Measurements from ENCODE around the gene PLD4.
"Not testable (repeated sequence)": the region's sequence is repeated elsewhere in the genome, so short reads cannot be mapped to it uniquely, and the experiment has no call there.

PLD4 gene

DNA sequence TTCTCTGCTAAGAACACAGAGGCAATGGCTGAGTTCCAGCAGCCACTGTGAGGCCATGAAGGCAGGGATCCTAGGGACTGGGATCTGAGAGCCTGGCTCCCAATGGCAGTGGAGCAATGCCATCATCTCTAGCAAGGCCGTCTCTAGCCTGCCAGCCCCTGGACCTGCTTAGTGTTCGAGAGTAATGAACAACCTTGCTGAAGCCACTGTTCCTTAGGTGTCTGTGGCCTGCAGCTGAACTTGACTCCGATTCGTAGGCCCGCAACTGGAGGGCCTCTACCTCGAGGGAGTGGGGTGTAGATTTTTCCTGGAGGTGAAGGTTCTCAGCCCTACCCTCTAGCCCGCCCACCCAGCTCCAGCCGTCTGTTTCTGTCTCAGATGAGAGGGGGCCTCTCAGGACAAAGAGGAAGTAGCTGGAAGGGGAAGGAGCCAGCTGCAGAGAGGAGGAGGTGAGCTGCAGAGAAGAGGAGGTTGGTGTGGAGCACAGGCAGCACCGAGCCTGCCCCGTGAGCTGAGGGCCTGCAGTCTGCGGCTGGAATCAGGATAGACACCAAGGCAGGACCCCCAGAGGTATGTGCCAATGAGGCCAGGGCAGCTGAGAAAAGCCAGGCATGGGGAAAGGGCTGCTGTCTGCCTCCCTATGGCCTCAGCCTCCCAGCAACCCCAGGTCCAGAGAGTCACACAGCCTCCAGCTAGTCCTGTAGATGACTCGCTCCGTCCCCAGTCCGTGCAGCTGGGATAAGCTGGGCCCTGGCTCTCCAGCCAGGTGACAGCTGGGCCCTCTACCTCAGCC is at the start of gene PLD4:
Gene PLD4, plus strand, starts transcription at position 459 of the 793 bp plus-strand sequence. CDS start 2,262 bp downstream, outside the sequence.
- FAIRE-seq (no peak), DNase-seq (ENCODE audit: low spot score) (no peak)

- DNase-seq (ENCODE audit: low spot score), result no peak
- FAIRE-seq, result no peak
These were observed 49.3 kb upstream of the PLD4 start for GRCh38 chr14:104875412-104875751.

- DNase-seq (ENCODE audit: low spot score), result no peak
- no peak for FAIRE-seq
These were observed 48.9 kb upstream of the PLD4 start for GRCh38 chr14:104875811-104876210.

DNA sequence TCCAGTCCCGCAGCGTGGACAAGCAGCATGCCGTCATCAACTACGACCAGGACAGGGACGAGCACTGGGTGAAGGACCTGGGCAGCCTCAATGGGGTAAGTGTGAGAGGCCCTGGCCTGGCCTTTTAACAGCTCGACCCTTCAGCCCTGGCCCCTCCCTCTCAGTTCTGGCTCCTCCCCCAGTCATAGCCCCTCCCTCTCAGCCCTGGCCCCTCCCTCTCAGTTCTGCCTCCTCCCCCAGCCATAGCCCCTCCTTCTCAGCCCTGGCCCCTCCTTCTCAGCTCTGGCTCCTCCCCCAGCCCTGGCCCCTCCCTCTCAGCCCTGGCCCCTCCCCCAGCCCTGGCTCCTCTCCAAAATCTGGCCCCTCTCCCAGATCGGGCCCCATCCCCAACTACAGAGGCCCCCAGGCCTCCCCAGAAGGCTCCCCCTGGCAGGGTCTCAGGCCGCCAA is 48.4 kb upstream of the PLD4 start:
- DNase-seq (ENCODE audit: low spot score) (peak; percentile 3), FAIRE-seq (no peak)

GRCh38 chr14:104877066-104877805 is 47.4 kb upstream of the PLD4 start:
- DNase-seq (ENCODE audit: low spot score) (no peak), FAIRE-seq (no peak)

DNA sequence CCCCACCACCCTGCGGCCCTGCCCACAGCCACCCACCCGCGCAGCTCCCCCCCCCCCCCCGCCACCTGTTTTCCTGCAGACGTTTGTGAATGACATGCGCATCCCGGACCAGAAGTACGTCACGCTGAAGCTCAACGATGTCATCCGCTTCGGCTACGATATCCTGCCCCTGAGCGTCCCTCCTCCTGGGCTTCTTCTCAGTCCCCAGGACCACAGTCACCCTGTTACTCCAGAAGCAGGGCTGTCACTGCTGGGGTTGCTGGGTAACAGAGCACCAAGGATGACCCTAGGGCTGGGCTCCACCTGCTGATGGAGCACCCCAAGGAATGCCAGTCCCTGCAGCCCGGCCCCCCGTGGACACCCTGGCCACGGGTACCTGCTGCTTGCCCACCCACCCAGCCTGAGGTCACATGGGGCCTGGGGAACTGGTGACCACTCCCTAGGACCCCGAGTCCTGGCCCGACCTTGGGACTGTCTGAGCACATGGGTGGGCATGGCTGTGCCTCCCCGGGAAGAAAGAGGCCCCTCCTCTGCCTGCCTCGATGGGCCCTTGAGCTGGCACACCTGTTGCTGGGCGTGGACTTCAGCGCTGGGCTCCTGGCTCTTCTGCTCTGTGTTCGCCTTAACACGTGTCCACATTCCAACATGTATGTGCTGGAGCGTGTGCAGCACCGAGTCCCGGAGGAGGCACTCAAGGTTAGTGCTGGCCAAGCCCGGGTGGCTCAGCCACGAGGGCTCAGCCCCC is 46.7 kb upstream of the PLD4 start:
- no peak for DNase-seq (ENCODE audit: low spot score)
- FAIRE-seq, result no peak

GRCh38 chr14:104878582-104878981 is 46.1 kb upstream of the PLD4 start:
- no peak for FAIRE-seq
- no peak for DNase-seq (ENCODE audit: low spot score)

DNA sequence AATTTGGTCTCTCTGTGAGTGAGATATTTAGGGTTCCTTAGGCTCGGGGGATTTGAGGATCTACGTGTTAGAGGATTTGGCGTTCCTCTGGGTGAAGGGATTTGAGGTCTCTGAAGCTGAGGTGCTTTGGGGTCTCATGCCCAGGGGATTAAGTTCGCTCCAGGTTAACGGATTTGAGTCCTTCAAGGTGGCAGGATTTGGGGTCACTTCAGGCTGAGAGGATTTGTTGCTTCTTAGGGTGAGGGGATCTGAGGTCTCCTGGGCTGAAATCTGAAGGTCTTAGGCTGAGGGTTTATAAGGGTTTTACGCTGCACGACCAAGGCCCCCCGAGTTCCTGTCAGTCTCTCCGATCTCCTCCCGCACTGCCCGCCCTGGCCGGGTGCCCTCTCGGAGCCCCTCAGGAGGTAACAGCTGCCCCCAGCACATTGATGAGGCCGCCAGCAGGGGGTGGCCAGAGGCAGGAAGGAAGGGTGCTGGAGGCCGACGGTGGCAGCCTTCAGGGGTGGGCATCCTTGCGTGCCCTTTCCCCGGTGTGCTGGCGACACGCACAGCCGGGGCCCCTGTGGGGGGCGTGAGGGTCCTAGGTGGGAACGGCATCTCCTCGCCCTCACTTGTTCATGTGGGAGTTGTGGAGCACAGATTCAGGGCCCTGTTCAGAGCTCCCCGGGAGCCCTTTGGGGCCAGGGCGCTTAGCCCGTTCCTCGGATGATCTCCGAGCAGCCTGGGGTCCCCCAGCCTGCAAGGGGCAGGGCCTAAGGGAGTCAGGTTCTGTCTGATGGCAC is 45.3 kb upstream of the PLD4 start:
- no peak for FAIRE-seq
- DNase-seq (ENCODE audit: low spot score), result no peak

DNA sequence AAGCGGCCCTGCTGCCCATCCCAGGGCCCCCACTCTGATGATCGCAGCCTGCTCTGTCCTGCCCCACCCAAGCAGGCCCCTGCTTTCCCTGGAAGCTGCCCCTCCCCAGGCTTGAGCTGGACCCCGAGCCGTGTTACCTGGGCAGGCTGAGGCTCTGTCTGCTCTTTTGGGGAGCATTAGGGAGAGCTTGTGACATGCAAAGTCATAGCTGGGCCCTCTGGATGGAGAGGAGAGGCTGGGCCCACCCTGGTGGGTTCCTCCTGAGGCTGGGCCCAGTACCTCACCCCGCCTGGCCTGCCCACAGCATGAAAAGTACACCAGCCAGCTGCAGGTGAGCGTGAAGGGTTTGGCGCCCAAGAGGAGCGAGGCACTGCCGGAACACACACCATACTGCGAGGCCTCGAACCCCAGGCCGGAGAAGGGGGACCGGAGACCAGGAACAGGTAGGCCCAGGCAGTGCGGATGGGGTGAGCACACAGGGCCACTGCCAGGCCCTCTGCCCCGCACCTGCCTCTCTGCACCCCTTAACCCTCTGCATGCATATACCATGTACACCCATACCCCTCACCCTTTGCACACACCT is 44.6 kb upstream of the PLD4 start:
- DNase-seq (ENCODE audit: low spot score), result no peak
- FAIRE-seq, result no peak

GRCh38 chr14:104880584-104881210 is 44.0 kb upstream of the PLD4 start:
- no peak for DNase-seq (ENCODE audit: low spot score)
- no peak for FAIRE-seq

GRCh38 chr14:104881369-104881979 is 43.2 kb upstream of the PLD4 start:
- DNase-seq (ENCODE audit: low spot score), result no peak
- FAIRE-seq, result no peak

DNA sequence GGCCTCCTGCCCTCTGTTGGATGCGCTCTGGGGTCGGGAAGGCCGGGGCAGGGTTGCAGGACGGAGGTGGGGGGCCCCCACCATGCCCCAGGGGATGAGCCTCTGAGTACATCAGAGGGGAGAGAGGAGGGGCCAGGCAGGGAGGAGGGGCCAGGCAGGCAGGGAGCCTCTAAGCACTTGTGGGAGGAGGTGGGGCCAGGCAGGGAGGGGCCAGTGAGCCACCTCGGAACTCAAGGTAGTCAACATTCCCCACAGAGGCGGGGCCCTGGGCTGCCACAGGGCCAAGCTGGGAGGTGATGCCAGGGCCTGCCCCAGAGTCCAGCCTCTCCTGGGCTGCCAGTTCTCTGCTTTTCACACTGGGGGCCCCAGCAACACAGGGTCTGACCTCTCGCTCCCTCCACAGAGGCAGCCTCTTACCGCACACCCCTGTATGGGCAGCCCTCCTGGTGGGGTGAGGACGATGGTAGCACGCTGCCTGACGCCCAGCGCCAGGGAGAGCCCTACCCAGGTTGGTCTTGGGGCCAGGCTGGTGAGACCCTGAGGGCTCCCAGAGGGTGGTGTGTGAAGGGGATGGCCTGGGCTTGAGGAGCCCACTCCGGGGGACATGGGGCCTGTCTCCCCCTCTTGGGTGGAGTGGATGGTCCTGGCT is 42.2 kb upstream of the PLD4 start:
- DNase-seq (ENCODE audit: low spot score) (no peak), FAIRE-seq (no peak)

DNA sequence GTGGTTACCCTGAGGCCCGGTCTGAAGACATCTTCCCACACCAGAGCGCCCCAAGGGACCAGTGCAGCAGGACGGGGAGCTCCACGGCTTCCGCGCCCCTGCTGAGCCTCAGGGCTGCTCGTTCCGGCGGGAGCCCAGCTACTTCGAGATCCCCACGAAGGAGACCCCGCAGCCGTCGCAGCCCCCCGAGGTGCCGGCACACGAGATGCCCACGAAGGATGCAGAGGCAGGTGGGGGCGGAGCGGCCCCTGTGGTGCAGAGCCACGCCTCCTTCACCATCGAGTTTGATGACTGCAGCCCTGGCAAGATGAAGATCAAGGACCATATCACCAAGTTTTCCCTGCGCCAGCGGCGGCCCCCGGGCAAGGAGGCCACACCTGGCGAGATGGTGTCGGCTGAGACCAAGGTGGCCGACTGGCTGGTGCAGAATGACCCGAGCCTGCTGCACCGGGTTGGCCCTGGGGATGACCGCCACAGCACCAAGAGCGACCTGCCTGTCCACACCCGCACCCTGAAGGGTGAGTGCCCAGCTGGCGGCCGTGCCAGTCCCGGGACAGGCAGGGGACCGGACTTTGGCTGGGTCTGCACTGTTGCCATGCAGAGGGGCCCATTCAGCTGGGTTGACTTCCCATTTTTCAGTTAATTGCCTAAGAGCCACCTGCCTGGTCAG is 41.6 kb upstream of the PLD4 start:
- DNase-seq (ENCODE audit: low spot score) (no peak), FAIRE-seq (no peak)

- FAIRE-seq (no peak), DNase-seq (ENCODE audit: low spot score) (no peak)
These were observed 40.9 kb upstream of the PLD4 start for GRCh38 chr14:104883681-104884361.

GRCh38 chr14:104884381-104884780 is 40.3 kb upstream of the PLD4 start:
- DNase-seq (ENCODE audit: low spot score); FAIRE-seq: not testable (repeated sequence)

- no peak for DNase-seq (ENCODE audit: low spot score)
- no peak for FAIRE-seq
These were observed 39.4 kb upstream of the PLD4 start for GRCh38 chr14:104885031-104885972.

DNA sequence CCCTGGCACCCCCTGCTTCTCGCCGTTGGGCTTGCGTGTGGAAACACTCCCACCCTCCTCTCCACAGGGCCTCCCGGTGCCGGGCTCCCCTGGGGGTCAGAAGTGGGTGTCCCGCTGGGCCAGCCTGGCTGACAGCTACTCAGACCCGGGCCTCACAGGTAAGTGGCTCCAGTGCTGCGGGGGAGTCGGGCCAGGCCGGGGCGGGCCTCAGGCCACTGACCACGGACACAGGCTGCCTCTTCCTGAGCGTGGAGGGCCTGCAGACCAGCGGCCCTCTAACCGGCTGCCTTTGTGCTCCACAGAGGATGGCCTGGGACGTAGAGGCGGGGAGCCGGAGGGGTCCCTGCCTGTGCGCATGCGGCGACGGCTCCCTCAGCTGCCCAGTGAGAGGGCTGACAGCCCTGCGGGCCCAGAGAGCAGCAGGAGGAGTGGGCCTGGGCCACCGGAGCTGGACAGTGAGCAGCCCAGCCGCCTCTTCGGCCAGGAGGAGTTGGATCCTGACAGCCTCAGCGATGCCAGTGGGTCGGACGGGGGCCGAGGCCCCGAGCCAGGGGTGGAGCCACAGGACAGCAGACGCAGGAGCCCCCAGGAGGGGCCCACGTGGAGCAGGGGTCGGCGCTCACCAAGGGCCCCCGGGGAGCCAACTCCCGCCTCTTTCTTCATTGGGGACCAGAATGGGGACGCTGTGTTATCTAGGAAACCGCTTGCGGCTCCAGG is 38.5 kb upstream of the PLD4 start:
- FAIRE-seq (no peak), DNase-seq (ENCODE audit: low spot score) (no peak)

All from RCC 7860 (cell line).